Measurements from ENCODE around the gene SLAIN1. TPM values are rescaled to one million over a fixed set of nuclear protein-coding genes. Genes with fewer than 3 reads are reported as not detected.

The SLAIN1 gene
- total and polyA plus RNA-seq, 2 of the 13 experiments (the other 11 are each of a cell fraction or from before 2014, with no cell fraction given), result 1.2 to 4.5 TPM

DNA sequence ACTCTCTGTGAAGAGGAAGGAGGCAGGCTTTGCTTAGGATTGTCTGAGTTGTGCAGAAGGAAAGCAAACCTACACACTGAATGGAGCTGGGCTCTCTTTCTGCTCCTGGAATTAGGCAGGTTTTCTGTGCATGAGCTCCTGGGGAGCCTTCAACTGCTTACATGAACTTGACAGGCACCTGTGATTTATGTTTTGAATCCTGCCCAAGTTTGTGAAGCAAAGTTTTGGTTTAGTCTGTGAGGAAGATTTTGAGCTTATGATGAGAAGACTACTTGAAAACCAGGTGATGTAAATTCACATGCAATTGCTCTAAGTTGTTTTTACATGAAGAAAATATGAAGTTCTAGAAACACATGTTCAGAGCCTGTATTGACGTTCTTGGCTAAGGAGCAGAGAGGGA is 109.0 kb downstream of the SLAIN1 start:
- POLR2A ChIA-PET, result no interaction called here

More for the DNA sequence above, 109.0 kb downstream of the SLAIN1 start:
- Histone ChIP-seq H3K36me3 (replicated peaks in 1 of 2; ENCODE audit: control insufficient read depth in 1 of 2, insufficient read depth in 2 of 2, low read length in 2 of 2) (no peaks in the 10 kb centered on the region), H3K9me3 (ENCODE audit: low read length) (peaks cover 8% of the 10 kb centered on the region; the same call in 1 of the 2 replicates), H3K4me1 (ENCODE audit: insufficient read depth, low read length) (no peaks in the 10 kb centered on the region), H3K4me3 (replicated peaks in 1 of 3; ENCODE audit: insufficient read depth in 1 of 3, low read depth in 2 of 3, low read length in 3 of 3) (no peak overlapping the region), H3K27ac (ENCODE audit: extremely low read length, insufficient read depth, low read length) (no peak overlapping the region), H2AFZ (ENCODE audit: low read length) (no peak overlapping the region), H3K4me2 (ENCODE audit: low read depth, low read length) (no peak overlapping the region), H3K79me2 (ENCODE audit: insufficient read depth, low read length) (no peaks in the 10 kb centered on the region), H4K20me1 (ENCODE audit: insufficient read depth, low read length) (no peaks in the 10 kb centered on the region), H3K9ac (ENCODE audit: insufficient read depth, low read depth, low read length) (no peak overlapping the region), H3K27me3 (ENCODE audit: control insufficient read depth in 1 of 2, insufficient read depth in 2 of 2, low read length in 2 of 2) (no peaks in the 10 kb centered on the region)
- FAIRE-seq (no peak), ATAC-seq (no peak), DNase-seq (ENCODE audit: low spot score) (no peak)
- TF ChIP-seq MATR3 (CRISPR knock-in tag; IDR thresholded peaks at IDR 0.05), result no peak
- TF ChIP-seq, protein P1, sequence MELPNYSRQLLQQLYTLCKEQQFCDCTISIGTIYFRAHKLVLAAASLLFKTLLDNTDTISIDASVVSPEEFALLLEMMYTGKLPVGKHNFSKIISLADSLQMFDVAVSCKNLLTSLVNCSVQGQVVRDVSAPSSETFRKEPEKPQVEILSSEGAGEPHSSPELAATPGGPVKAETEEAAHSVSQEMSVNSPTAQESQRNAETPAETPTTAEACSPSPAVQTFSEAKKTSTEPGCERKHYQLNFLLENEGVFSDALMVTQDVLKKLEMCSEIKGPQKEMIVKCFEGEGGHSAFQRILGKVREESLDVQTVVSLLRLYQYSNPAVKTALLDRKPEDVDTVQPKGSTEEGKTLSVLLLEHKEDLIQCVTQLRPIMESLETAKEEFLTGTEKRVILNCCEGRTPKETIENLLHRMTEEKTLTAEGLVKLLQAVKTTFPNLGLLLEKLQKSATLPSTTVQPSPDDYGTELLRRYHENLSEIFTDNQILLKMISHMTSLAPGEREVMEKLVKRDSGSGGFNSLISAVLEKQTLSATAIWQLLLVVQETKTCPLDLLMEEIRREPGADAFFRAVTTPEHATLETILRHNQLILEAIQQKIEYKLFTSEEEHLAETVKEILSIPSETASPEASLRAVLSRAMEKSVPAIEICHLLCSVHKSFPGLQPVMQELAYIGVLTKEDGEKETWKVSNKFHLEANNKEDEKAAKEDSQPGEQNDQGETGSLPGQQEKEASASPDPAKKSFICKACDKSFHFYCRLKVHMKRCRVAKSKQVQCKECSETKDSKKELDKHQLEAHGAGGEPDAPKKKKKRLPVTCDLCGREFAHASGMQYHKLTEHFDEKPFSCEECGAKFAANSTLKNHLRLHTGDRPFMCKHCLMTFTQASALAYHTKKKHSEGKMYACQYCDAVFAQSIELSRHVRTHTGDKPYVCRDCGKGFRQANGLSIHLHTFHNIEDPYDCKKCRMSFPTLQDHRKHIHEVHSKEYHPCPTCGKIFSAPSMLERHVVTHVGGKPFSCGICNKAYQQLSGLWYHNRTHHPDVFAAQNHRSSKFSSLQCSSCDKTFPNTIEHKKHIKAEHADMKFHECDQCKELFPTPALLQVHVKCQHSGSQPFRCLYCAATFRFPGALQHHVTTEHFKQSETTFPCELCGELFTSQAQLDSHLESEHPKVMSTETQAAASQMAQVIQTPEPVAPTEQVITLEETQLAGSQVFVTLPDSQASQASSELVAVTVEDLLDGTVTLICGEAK (IDR thresholded peaks at IDR 0.05), result no peak
- TF ChIP-seq, protein P1 (CRISPR knock-in tag; IDR thresholded peaks at IDR 0.05), result no peak
- TF ChIP-seq ZNF607 (CRISPR knock-in tag; IDR thresholded peaks at IDR 0.05; ENCODE audit: borderline replicate concordance), result no peak
- TF ChIP-seq GZF1 (CRISPR knock-in tag; IDR thresholded peaks at IDR 0.05), result no peak
- TF ChIP-seq, protein P2, sequence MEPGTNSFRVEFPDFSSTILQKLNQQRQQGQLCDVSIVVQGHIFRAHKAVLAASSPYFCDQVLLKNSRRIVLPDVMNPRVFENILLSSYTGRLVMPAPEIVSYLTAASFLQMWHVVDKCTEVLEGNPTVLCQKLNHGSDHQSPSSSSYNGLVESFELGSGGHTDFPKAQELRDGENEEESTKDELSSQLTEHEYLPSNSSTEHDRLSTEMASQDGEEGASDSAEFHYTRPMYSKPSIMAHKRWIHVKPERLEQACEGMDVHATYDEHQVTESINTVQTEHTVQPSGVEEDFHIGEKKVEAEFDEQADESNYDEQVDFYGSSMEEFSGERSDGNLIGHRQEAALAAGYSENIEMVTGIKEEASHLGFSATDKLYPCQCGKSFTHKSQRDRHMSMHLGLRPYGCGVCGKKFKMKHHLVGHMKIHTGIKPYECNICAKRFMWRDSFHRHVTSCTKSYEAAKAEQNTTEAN (CRISPR knock-in tag; conservative IDR thresholded peaks at IDR 0.05), result no peak
- CTCF ChIA-PET (ENCODE audit: low intra/inter-chr PET ratio, low total read pairs), result no interaction called here
- 0% methylated on average over 1 of the region's 1 CpG for WGBS (ENCODE audit: low lambda C conversion rate)
- no TSS peak for BruUV-seq (replicated peaks)
- in situ Hi-C loops (cut with HindIII; ENCODE audit: extremely low pct_ligation_motif_present, low pct_unique_long_range_greater_than_20kb) (no loop called here), intact Hi-C loops (cut with micrococcal nuclease; ENCODE audit: unreplicated experiment) (no loop called here)

All from HepG2 (cell line).